ENCODE results near the gene DNAJC27.
"Not testable (repeated sequence)": the region's sequence is repeated elsewhere in the genome, so short reads cannot be mapped to it uniquely, and the experiment has no call there.

The DNAJC27 gene
- 12.3 to 19.3 reads per million in 2 experiments for total RNA-seq

GRCh38 chr2:24971536-24972314 lies at the start of gene DNAJC27:
TSS of gene DNAJC27 (minus strand) at chr2:24971955. CDS start at chr2:24971904, 51 bp downstream.
- peak; percentile 97 for DNase-seq (ENCODE audit: low read depth)

GRCh38 chr2:25018681-25019080 lies 46.9 kb upstream of the DNAJC27 start:
- DNase-seq (ENCODE audit: low read depth), result no peak

GRCh38 chr2:25014631-25015030 lies 42.9 kb upstream of the DNAJC27 start:
- no peak for DNase-seq (ENCODE audit: low read depth)

GRCh38 chr2:25011342-25011741 lies 39.6 kb upstream of the DNAJC27 start:
- not testable (repeated sequence) for DNase-seq (ENCODE audit: low read depth)

- DNase-seq (ENCODE audit: low read depth), result no peak
Observed at GRCh38 chr2:25009954-25010353, 38.2 kb upstream of the DNAJC27 start.

- DNase-seq (ENCODE audit: low read depth), result no peak
Observed at GRCh38 chr2:25002066-25002465, 30.3 kb upstream of the DNAJC27 start.

- DNase-seq (ENCODE audit: low read depth), result no peak
Observed at GRCh38 chr2:25001325-25001637, 29.5 kb upstream of the DNAJC27 start.

- no peak for DNase-seq (ENCODE audit: low read depth)
Observed at GRCh38 chr2:25000503-25001324, 29.0 kb upstream of the DNAJC27 start.

- no peak for DNase-seq (ENCODE audit: low read depth)
Observed at GRCh38 chr2:25000036-25000435, 28.3 kb upstream of the DNAJC27 start.

GRCh38 chr2:24999097-24999496 lies 27.3 kb upstream of the DNAJC27 start:
- DNase-seq (ENCODE audit: low read depth), result not testable (repeated sequence)

- no peak for DNase-seq (ENCODE audit: low read depth)
Observed at GRCh38 chr2:24994146-24994724, 22.5 kb upstream of the DNAJC27 start.

- no peak for DNase-seq (ENCODE audit: low read depth)
Observed at GRCh38 chr2:24993406-24994145, 21.8 kb upstream of the DNAJC27 start.

- no peak for DNase-seq (ENCODE audit: low read depth)
Observed at GRCh38 chr2:24986372-24986771, 14.6 kb upstream of the DNAJC27 start.

GRCh38 chr2:24985511-24985910 lies 13.8 kb upstream of the DNAJC27 start:
- DNase-seq (ENCODE audit: low read depth), result no peak

- DNase-seq (ENCODE audit: low read depth), result no peak
Observed at GRCh38 chr2:24984912-24985311, 13.2 kb upstream of the DNAJC27 start.

- no peak for DNase-seq (ENCODE audit: low read depth)
Observed at GRCh38 chr2:24981411-24982136, 9.8 kb upstream of the DNAJC27 start.

GRCh38 chr2:24978661-24979060 lies 6.9 kb upstream of the DNAJC27 start:
- no peak for DNase-seq (ENCODE audit: low read depth)

GRCh38 chr2:24977631-24978030 lies 5.9 kb upstream of the DNAJC27 start:
- DNase-seq (ENCODE audit: low read depth), result no peak

GRCh38 chr2:24973812-24974211 lies 2.1 kb upstream of the DNAJC27 start:
- DNase-seq (ENCODE audit: low read depth), result no peak

GRCh38 chr2:24972315-24972961 lies 683 bp upstream of the DNAJC27 start:
- DNase-seq (ENCODE audit: low read depth), result no peak

- DNase-seq (ENCODE audit: low read depth), result no peak
Observed at GRCh38 chr2:24971286-24971535, 544 bp downstream of the DNAJC27 start.

All from T follicular helper cell (primary cell).